HG03108 (cell line): ENCODE results near the gene ACP1.

Source experiments
- ATAC-seq: cut with Tn5 transposase; IDR thresholded peaks from one replicate; pipeline ENCODE4 v1.9.1; 2021; ENCODE audit warnings: moderate library complexity; ENCODE audit not compliant: unreplicated experiment

ACP1 gene

GRCh38 chr2:279956-280649 lies 15.4 kb downstream of the ACP1 start:
- ATAC-seq: no peak

- no peak for ATAC-seq
These were observed 15.9 kb downstream of the ACP1 start for GRCh38 chr2:280650-281110.

- ATAC-seq: no peak
These were observed 16.6 kb downstream of the ACP1 start for GRCh38 chr2:281381-281780.

- no peak for ATAC-seq
These were observed 17.9 kb downstream of the ACP1 start for GRCh38 chr2:282371-283263.

GRCh38 chr2:283996-284794 lies 19.4 kb downstream of the ACP1 start:
- no peak for ATAC-seq

- ATAC-seq: no peak
These were observed 20.2 kb downstream of the ACP1 start for GRCh38 chr2:284896-285492.

- ATAC-seq: no peak
These were observed 20.8 kb downstream of the ACP1 start for GRCh38 chr2:285531-285930.

GRCh38 chr2:286035-286434 lies 21.3 kb downstream of the ACP1 start:
- no peak for ATAC-seq

- no peak for ATAC-seq
These were observed 22.1 kb downstream of the ACP1 start for GRCh38 chr2:286774-287392.

GRCh38 chr2:287471-287885 lies 22.7 kb downstream of the ACP1 start:
- no peak for ATAC-seq

- no peak for ATAC-seq
These were observed 23.4 kb downstream of the ACP1 start, which contains the start of gene ALKAL2 for GRCh38 chr2:287911-288757. TSS of gene ALKAL2 (minus strand) at chr2:288091. CDS start at chr2:287835, 256 bp downstream.

- no peak for ATAC-seq
These were observed 24.1 kb downstream of the ACP1 start for GRCh38 chr2:288758-289361.

GRCh38 chr2:289362-290089 lies 24.8 kb downstream of the ACP1 start:
- no peak for ATAC-seq

- ATAC-seq: no peak
These were observed 25.5 kb downstream of the ACP1 start for GRCh38 chr2:290090-290722.

- no peak for ATAC-seq
These were observed 30.3 kb downstream of the ACP1 start for GRCh38 chr2:295090-295489.

- no peak for ATAC-seq
These were observed 31.6 kb downstream of the ACP1 start for GRCh38 chr2:296354-296753.

- ATAC-seq: no peak
These were observed 40.6 kb downstream of the ACP1 start for GRCh38 chr2:305366-305765.
